ENCODE results near the gene NELFA.
"Not testable (repeated sequence)": the region's sequence is repeated elsewhere in the genome, so short reads cannot be mapped to it uniquely, and the experiment has no call there.

The NELFA gene

DNA sequence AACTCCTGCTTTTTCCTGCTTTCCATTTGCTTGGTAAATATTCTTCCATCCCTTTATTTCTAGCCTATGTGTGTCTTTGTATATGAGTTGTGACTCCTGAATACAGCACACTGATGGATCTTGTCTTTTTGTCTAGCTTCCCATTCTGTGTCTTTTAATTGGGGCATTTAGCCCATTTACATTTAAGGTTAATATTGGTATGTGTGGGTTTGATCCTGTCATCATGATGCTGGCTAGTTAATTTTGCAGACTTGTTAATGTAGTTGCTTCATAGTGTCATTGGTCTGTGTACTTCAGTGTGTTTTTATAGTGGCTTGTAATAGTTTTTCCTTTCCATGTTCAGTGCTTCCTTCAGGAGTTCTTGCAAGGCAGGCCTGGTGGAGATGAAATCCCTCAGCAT lies 22.4 kb upstream of the NELFA start:
- peaks cover 14% of the 10 kb centered on the region for H3K27me3 ChIP-seq (ENCODE audit: control insufficient read depth, insufficient read depth, low read length)
- not testable (repeated sequence) for H3K9me3 ChIP-seq (ENCODE audit: control insufficient read depth, low read depth, low read length); H3K4me1 ChIP-seq (ENCODE audit: control insufficient read depth, low read depth, low read length); H3K4me3 ChIP-seq (ENCODE audit: low read length); H3K9ac ChIP-seq (ENCODE audit: low read length); H3K36me3 ChIP-seq (ENCODE audit: control insufficient read depth, low read depth, low read length); H3K27ac ChIP-seq (ENCODE audit: low read length)

DNA sequence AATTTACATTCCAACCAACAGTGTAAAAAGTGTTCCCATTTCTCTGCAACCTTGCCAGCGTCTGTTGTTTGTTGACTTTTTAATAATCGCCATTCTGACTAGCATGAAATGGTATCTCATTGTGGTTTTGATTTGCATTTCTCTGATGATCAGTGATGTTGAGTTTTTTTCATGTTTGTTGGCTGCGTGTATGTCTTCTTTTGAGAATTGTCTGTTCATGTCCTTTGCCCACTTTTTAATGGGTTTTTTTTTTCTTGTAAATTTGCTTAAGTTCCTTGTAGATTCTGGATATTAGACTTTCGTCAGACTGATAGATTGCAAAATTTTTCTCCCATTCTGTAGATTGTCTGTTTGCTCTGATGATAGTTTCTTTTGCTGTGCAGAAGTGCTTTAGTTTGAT lies 18.3 kb upstream of the NELFA start:
- H3K9ac ChIP-seq (ENCODE audit: low read length); H3K27ac ChIP-seq (ENCODE audit: low read length); H3K36me3 ChIP-seq (ENCODE audit: control insufficient read depth, low read depth, low read length); H3K27me3 ChIP-seq (ENCODE audit: control insufficient read depth, insufficient read depth, low read length); H3K9me3 ChIP-seq (ENCODE audit: control insufficient read depth, low read depth, low read length); H3K4me3 ChIP-seq (ENCODE audit: low read length); H3K4me1 ChIP-seq (ENCODE audit: control insufficient read depth, low read depth, low read length): not testable (repeated sequence)

DNA sequence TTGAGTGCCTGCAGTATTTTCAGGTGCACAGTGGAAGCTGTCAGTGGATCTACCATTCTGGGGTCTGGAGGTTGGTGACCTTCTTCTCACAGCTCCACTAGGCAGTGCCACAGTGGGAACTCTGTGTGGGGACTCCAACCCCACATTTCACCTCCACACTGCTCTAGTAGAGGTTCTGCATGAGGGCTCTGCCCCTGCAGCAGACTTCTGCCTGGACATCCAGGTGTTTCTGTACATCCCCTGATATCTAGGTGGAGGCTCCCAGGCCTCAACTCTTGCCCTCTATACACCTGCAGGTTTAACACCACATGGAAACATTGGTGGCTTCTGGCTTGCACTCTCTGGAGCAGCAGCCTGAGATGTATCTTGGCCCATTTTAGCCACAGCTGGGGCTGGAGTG lies 17.0 kb upstream of the NELFA start:
- Histone ChIP-seq H3K4me1 (ENCODE audit: control insufficient read depth, low read depth, low read length) (no peaks in the 10 kb centered on the region), H3K9me3 (ENCODE audit: control insufficient read depth, low read depth, low read length) (peaks cover 4% of the 10 kb centered on the region), H3K4me3 (ENCODE audit: low read length) (no peak overlapping the region), H3K27me3 (ENCODE audit: control insufficient read depth, insufficient read depth, low read length) (no peaks in the 10 kb centered on the region), H3K9ac (ENCODE audit: low read length) (no peak overlapping the region), H3K27ac (ENCODE audit: low read length) (no peak overlapping the region), H3K36me3 (ENCODE audit: control insufficient read depth, low read depth, low read length) (no peaks in the 10 kb centered on the region)

DNA sequence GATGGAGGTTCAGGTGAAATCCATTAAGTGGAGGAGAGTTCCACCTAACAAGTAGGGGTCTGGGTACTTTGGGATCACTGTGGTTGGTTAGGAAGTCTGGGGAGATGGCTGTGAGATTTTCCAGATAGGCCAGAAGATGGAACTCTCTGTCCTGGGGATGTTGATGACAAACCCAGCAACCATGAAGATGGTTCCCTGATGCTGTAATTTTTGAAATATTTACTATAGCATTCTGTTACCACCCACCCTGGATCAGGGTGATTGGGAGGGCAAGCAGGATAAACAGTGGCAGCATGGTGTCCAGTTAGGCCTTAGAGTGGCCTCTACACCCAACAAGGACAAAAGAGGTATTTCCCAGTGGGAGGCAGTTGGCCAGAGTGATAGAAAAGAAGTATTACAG lies 15.9 kb upstream of the NELFA start:
- no peaks in the 10 kb centered on the region for H3K36me3 ChIP-seq (ENCODE audit: control insufficient read depth, low read depth, low read length)
- no peak overlapping the region for H3K4me3 ChIP-seq (ENCODE audit: low read length)
- H3K9me3 ChIP-seq (ENCODE audit: control insufficient read depth, low read depth, low read length) = peaks cover 4% of the 10 kb centered on the region
- H3K27me3 ChIP-seq (ENCODE audit: control insufficient read depth, insufficient read depth, low read length) = no peaks in the 10 kb centered on the region
- no peak overlapping the region for H3K27ac ChIP-seq (ENCODE audit: low read length)
- H3K9ac ChIP-seq (ENCODE audit: low read length) = no peak overlapping the region
- H3K4me1 ChIP-seq (ENCODE audit: control insufficient read depth, low read depth, low read length) = no peaks in the 10 kb centered on the region

DNA sequence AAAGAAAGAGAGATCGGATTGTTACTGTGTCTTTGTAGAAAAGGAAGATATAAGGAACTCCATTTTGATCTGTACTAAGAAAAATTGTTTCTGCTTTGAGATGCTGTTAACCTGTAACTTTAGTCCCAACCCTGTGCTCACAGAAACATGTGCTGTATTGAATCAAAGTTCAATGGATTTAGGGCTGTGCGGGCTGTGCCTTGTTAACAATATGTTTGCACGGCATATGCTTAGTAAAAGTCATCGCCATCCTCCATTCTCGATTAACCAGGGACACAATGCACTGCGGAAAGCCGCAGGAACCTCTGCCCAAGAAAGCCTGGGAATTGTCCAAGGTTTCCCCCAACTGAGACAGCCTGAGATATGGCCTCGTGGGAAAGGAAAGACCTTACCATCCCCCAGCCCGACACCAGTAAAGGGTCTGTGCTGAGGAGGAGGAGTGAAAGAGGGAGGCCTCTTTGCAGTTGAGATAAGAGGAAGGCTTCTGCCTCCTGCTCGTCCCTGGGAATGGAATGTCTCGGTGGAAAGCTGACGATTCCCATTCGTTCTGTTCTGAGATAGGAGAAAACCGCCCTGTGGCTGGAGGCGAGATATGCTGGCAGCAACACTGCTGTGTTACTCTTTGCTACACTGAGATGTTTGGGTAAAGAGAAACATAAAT lies 12.7 kb upstream of the NELFA start:
- H3K27me3 ChIP-seq (ENCODE audit: control insufficient read depth, insufficient read depth, low read length); H3K9me3 ChIP-seq (ENCODE audit: control insufficient read depth, low read depth, low read length): not testable (repeated sequence)

DNA sequence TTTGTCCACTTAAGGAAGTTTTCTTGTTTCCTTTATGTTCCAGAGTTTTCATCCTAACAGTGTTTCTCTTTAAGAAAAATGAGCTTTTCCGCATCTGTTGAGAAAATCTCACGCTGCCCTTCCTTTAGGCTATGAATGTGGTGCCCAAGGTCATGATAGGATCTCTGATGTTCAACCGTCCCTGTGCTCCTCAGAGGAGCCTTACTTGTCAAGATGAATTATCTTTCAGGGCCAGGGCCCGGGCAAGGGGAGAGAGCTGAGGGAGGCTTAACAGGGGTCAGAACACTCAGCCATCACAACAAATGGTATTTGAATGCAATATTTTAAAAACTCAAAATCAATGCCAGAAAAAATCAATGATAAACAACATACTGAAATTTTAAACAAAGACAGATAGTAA lies 6.2 kb upstream of the NELFA start:
- no peaks in the 10 kb centered on the region for H3K36me3 ChIP-seq (ENCODE audit: control insufficient read depth, low read depth, low read length)
- no peak overlapping the region for H3K27ac ChIP-seq (ENCODE audit: low read length)
- H3K9ac ChIP-seq (ENCODE audit: low read length) = no peak overlapping the region
- no peak overlapping the region for H3K4me3 ChIP-seq (ENCODE audit: low read length)
- peaks cover 13% of the 10 kb centered on the region for H3K27me3 ChIP-seq (ENCODE audit: control insufficient read depth, insufficient read depth, low read length)
- H3K9me3 ChIP-seq (ENCODE audit: control insufficient read depth, low read depth, low read length) = no peaks in the 10 kb centered on the region
- no peaks in the 10 kb centered on the region for H3K4me1 ChIP-seq (ENCODE audit: control insufficient read depth, low read depth, low read length)

More for the DNA sequence above, 12.7 kb upstream of the NELFA start:
- not testable (repeated sequence) for H3K36me3 ChIP-seq (ENCODE audit: control insufficient read depth, low read depth, low read length); H3K4me1 ChIP-seq (ENCODE audit: control insufficient read depth, low read depth, low read length); H3K4me3 ChIP-seq (ENCODE audit: low read length); H3K27ac ChIP-seq (ENCODE audit: low read length); H3K9ac ChIP-seq (ENCODE audit: low read length)

DNA sequence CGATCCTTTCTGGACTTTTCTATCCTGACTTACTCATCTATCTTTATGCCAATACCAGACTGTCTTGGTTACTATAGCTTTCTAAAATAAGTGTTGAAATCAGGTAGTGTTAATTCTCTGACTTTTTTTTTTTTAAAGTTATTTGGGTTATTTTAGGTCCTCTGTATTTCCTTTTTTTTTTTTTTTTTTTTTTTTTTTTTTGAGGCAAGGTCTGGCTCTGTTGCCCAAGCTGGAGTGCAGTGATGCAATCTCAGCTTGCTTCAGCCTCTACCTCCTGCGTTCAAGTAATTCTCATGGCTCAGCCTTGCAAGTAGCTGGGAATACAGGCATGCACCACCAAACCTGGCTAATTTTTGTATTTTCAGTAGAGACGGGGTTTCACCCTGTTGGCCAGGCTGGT lies 2.8 kb upstream of the NELFA start:
- H3K4me1 ChIP-seq (ENCODE audit: control insufficient read depth, low read depth, low read length) = peaks cover 4% of the 10 kb centered on the region
- H3K9me3 ChIP-seq (ENCODE audit: control insufficient read depth, low read depth, low read length) = no peaks in the 10 kb centered on the region
- H3K4me3 ChIP-seq (ENCODE audit: low read length) = no peak overlapping the region
- peaks cover 6% of the 10 kb centered on the region for H3K36me3 ChIP-seq (ENCODE audit: control insufficient read depth, low read depth, low read length)
- H3K27me3 ChIP-seq (ENCODE audit: control insufficient read depth, insufficient read depth, low read length) = peaks cover 14% of the 10 kb centered on the region
- H3K27ac ChIP-seq (ENCODE audit: low read length) = no peak overlapping the region
- H3K9ac ChIP-seq (ENCODE audit: low read length) = no peak overlapping the region

DNA sequence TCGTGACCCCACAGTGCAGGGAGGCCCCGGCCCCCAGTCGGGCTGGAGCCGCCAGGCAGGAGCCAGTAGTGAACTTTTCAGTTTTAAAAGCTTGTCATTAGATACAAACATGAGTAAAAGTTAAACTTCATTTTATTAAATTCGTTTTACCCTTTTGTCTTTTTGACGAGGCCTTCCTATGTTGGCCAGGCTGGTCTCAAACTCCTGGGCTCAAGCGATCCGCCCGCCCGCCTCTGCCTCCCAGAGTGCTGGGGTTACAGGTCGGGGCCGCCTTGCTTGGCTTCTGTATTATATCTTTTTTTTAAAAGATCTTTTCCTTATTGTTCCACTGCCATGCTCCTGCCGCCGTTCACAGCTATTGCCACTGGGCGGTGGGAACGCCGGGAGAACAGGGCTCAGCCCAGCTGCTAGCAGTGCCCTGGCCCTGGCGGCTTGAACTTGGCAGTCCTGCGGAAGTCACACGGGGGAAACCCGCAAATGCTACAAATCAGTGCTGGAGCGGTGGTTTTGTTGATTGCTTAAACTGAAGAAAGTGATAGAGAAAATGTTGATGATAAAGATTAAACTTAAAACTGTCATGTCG lies 968 bp upstream of the NELFA start:
- Histone ChIP-seq H3K27ac (ENCODE audit: low read length) (no peak overlapping the region), H3K4me3 (ENCODE audit: low read length) (peak overlapping the region; percentile 96), H3K9ac (ENCODE audit: low read length) (peak overlapping the region; percentile 94), H3K4me1 (ENCODE audit: control insufficient read depth, low read depth, low read length) (peaks cover 4% of the 10 kb centered on the region), H3K27me3 (ENCODE audit: control insufficient read depth, insufficient read depth, low read length) (peaks cover 14% of the 10 kb centered on the region), H3K9me3 (ENCODE audit: control insufficient read depth, low read depth, low read length) (no peaks in the 10 kb centered on the region), H3K36me3 (ENCODE audit: control insufficient read depth, low read depth, low read length) (peaks cover 16% of the 10 kb centered on the region)

DNA sequence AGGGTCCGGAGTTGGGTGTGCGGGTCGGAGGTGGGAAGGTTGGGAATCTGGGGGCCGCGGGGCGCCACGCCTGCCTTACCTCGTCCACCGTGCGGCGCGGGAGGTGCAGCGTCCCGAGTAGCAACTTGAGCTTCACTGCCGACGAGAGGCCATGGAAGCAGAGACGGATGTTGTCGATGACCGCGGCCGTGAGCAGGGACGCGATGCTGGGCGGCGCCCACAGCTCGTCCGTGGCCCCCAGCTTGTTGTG lies 178 bp downstream of the NELFA start:
- Histone ChIP-seq H3K9ac (ENCODE audit: low read length) (peak overlapping the region; percentile 94), H3K9me3 (ENCODE audit: control insufficient read depth, low read depth, low read length) (no peaks in the 10 kb centered on the region), H3K27me3 (ENCODE audit: control insufficient read depth, insufficient read depth, low read length) (peaks cover 14% of the 10 kb centered on the region), H3K4me3 (ENCODE audit: low read length) (peak overlapping the region; percentile 96), H3K36me3 (ENCODE audit: control insufficient read depth, low read depth, low read length) (peaks cover 16% of the 10 kb centered on the region), H3K4me1 (ENCODE audit: control insufficient read depth, low read depth, low read length) (peaks cover 4% of the 10 kb centered on the region), H3K27ac (ENCODE audit: low read length) (peak overlapping the region; percentile 98)

DNA sequence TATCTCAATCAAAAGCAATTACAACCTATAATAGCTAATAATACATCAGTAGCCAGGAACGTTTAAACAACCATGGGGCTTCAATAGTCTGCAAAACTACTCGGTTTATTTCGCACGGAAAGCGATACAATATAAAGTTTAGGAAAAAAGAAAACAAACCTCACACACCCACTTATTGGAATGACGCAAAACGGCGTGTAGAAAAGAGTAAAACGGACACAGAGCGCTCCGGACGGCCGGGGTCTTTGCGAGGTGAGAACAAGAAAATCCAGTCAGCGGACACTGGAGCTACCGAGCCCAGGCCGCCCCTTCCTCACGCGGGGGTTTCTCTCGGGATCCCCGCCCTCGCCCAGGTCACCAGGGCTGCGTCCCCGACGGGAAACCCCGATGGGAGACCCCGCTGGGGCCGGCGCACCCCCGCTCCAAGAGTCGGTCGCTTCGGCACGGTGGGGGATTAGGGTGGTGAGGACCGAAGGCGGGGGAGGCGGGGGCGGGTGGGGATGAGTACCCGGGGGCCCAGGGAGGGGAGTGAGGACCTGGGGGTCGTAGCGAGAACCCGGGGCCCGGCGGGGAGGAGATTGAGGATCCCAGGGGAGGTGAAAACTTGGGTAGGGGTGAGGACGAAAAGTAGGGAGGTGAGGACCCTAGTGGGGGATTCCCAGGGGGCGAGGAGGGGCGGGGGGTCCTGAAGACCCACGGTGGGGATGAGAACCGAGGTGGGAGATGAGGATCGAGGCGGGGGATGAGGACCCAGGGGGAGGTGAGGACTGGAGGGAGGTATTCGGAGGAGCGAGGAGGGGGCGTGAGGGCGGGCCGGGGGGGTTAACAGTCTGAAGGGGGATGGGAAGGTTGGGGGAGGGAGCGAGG lies 737 bp downstream of the NELFA start:
- Histone ChIP-seq H3K4me1 (ENCODE audit: control insufficient read depth, low read depth, low read length) (peaks cover 4% of the 10 kb centered on the region), H3K4me3 (ENCODE audit: low read length) (peak overlapping the region; percentile 96), H3K36me3 (ENCODE audit: control insufficient read depth, low read depth, low read length) (peaks cover 16% of the 10 kb centered on the region), H3K9me3 (ENCODE audit: control insufficient read depth, low read depth, low read length) (no peaks in the 10 kb centered on the region), H3K9ac (ENCODE audit: low read length) (peak overlapping the region; percentile 94), H3K27ac (ENCODE audit: low read length) (no peak overlapping the region), H3K27me3 (ENCODE audit: control insufficient read depth, insufficient read depth, low read length) (peaks cover 14% of the 10 kb centered on the region)

DNA sequence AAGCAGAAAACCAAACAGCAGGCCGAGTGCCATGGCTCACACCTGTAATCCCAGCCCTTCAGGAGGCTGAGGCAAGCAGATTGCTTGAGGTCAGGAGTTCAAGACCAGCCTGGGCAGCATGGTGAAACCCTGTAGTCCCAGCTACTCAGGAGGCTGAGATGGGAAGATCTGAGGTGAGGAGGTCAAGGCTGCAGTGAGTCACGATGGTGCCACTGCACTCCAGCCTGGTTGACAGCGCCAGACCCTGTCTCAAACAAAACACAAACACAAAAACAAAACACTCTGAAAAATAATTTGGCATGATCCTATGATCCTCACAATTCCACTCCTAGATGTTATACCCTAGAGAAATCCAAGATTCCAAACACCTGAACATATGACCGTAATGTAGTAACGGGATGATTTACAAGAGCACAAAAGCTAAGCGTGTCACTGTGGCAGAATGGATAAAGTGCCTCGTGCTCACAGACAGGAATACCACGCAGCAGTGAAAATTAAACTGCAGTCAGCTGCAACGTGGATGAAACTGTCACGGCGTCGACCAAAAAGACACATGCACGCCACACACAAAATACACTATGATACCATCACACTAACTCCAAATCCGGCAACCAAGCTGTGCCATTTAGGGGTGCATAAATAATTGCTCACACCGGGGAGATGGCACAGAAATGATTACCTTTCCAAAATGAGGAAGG lies 1.7 kb downstream of the NELFA start:
- Histone ChIP-seq H3K4me1 (ENCODE audit: control insufficient read depth, low read depth, low read length) (peaks cover 4% of the 10 kb centered on the region), H3K9ac (ENCODE audit: low read length) (no peak overlapping the region), H3K9me3 (ENCODE audit: control insufficient read depth, low read depth, low read length) (no peaks in the 10 kb centered on the region), H3K36me3 (ENCODE audit: control insufficient read depth, low read depth, low read length) (peaks cover 16% of the 10 kb centered on the region), H3K27ac (ENCODE audit: low read length) (no peak overlapping the region), H3K4me3 (ENCODE audit: low read length) (peak overlapping the region; percentile 96), H3K27me3 (ENCODE audit: control insufficient read depth, insufficient read depth, low read length) (peaks cover 14% of the 10 kb centered on the region)
